Fibroblast of villous mesenchyme (primary cell): ENCODE results near the gene TRAPPC6A. TPM values are rescaled to one million over a fixed set of nuclear protein-coding genes. Genes with fewer than 3 reads are reported as not detected.

Experiments
- DNase-seq: peaks from one replicate; pipeline ENCODE4 v3.0.0-alpha.2; 2010; ENCODE audit warnings: low read depth
- H3K4me3 ChIP-seq: 2 replicates; pipeline ENCODE4 v1.5.1; 2011; ENCODE audit warnings: low read depth, mild to moderate bottlenecking, low read length
- CTCF ChIP-seq: IDR thresholded peaks from 2 replicates; pipeline ENCODE4 v1.5.1; 2012; ENCODE audit warnings: low read depth, mild to moderate bottlenecking, low read length; ENCODE audit not compliant: insufficient read depth
- total RNA-seq: library from RNA; depleted of rRNA; stranded (reverse); fragments of >200 nt; gene quantifications from 2 replicates; pipeline ENCODE4 v1.2.3, GENCODE V29; 2012

The TRAPPC6A gene
- total RNA-seq, 1 donor, result 3.9 TPM

GRCh38 chr19:45187421-45188100 is 9.5 kb upstream of the TRAPPC6A start:
- DNase-seq, result no peak
- TF ChIP-seq CTCF, result peak; percentile 51
- no peak overlapping the region for H3K4me3 ChIP-seq

- TF ChIP-seq CTCF, result no peak
- no peak for DNase-seq
- no peak overlapping the region for H3K4me3 ChIP-seq
Measured at GRCh38 chr19:45186509-45187334, 8.7 kb upstream of the TRAPPC6A start.

- H3K4me3 ChIP-seq, result no peak overlapping the region
- no peak for DNase-seq
- no peak for TF ChIP-seq CTCF
Measured at GRCh38 chr19:45184115-45184514, 6.1 kb upstream of the TRAPPC6A start.

- H3K4me3 ChIP-seq, result no peak overlapping the region
- no peak for TF ChIP-seq CTCF
- no peak for DNase-seq
Measured at GRCh38 chr19:45182758-45183157, 4.7 kb upstream of the TRAPPC6A start.

GRCh38 chr19:45180936-45181335 is 2.9 kb upstream of the TRAPPC6A start:
- DNase-seq, result no peak
- no peak for TF ChIP-seq CTCF
- peak overlapping the region; percentile 6 for H3K4me3 ChIP-seq

GRCh38 chr19:45179892-45180370 is 1.9 kb upstream of the TRAPPC6A start:
- H3K4me3 ChIP-seq, result peak overlapping the region; percentile 96
- no peak for DNase-seq
- TF ChIP-seq CTCF, result no peak
